Mesendoderm (in vitro differentiated cells): ENCODE measurements around the gene KDM4B.
A peak's percentile ranks its signal among the peaks of the same experiment; 100 is the strongest.

Experiments
- DNase-seq: peaks from one replicate; pipeline ENCODE4 v3.0.0; 2013
- H2AK5ac ChIP-seq: 2 replicates; pipeline ENCODE4 v1.6.1; 2013; ENCODE audit warnings: low read length, inconsistent platforms
- H2BK120ac ChIP-seq: 2 replicates; pipeline ENCODE4 v1.6.1; 2013; ENCODE audit warnings: low read depth, mild to moderate bottlenecking, low read length, moderate library complexity, mixed read lengths
- H2BK15ac ChIP-seq: replicated peaks from 2 replicates; pipeline ENCODE4 v1.6.1; 2013; ENCODE audit warnings: low read depth, mild to moderate bottlenecking, moderate library complexity
- H2BK5ac ChIP-seq: 2 replicates; pipeline ENCODE4 v1.6.1; 2013; ENCODE audit warnings: low read length, inconsistent platforms
- H3K18ac ChIP-seq: 2 replicates; pipeline ENCODE4 v1.6.1; 2013; ENCODE audit warnings: mild to moderate bottlenecking, low read length, mixed read lengths
- H3K23ac ChIP-seq: one replicate; pipeline ENCODE4 v1.6.1; 2013; ENCODE audit warnings: low read length
- H3K27ac ChIP-seq: 2 replicates; pipeline ENCODE4 v1.5.1; 2013; ENCODE audit warnings: low read depth, mild to moderate bottlenecking, inconsistent platforms, low read length, moderate library complexity
- H3K27me3 ChIP-seq: 2 replicates; pipeline ENCODE4 v1.6.1; 2013; ENCODE audit warnings: low read length, control low read depth, mild to moderate bottlenecking, inconsistent platforms; ENCODE audit not compliant: insufficient read depth, poor library complexity
- H3K36me3 ChIP-seq: 2 replicates; pipeline ENCODE4 v1.6.1; 2013; ENCODE audit warnings: low read length, inconsistent platforms; ENCODE audit not compliant: control insufficient read depth, insufficient read depth
- H3K4ac ChIP-seq: one replicate; pipeline ENCODE4 v1.6.1; 2013; ENCODE audit warnings: low read depth, mild to moderate bottlenecking, low read length, moderate library complexity
- H3K4me1 ChIP-seq: 2 replicates; pipeline ENCODE4 v1.6.1; 2013; ENCODE audit warnings: low read depth, low read length, inconsistent platforms; ENCODE audit not compliant: control insufficient read depth
- H3K4me2 ChIP-seq: 2 replicates; pipeline ENCODE4 v1.6.1; 2013; ENCODE audit warnings: low read length
- H3K4me3 ChIP-seq: 2 replicates; pipeline ENCODE4 v1.5.1; 2013; ENCODE audit warnings: mild to moderate bottlenecking, low read length
- H3K56ac ChIP-seq: one replicate; pipeline ENCODE4 v1.6.1; 2013; ENCODE audit warnings: low read length
- H3K79me1 ChIP-seq: 2 replicates; pipeline ENCODE4 v1.6.1; 2013; ENCODE audit warnings: low read length, inconsistent platforms
- H3K79me2 ChIP-seq: 2 replicates; pipeline ENCODE4 v1.6.1; 2013; ENCODE audit warnings: mild to moderate bottlenecking, low read length; ENCODE audit not compliant: control insufficient read depth, insufficient read depth
- H3K9ac ChIP-seq: 2 replicates; pipeline ENCODE4 v1.6.1; 2013; ENCODE audit warnings: low read length, inconsistent platforms
- H4K5ac ChIP-seq: one replicate; pipeline ENCODE4 v1.6.1; 2013; ENCODE audit warnings: low read length
- H4K8ac ChIP-seq: one replicate; pipeline ENCODE4 v1.6.1; 2013; ENCODE audit warnings: low read depth, mild to moderate bottlenecking, control low read depth, low read length, moderate library complexity
- WGBS: extraction: QIAGEN DNeasy Blood & Tissue Kit; methylation state at CpG from one replicate; pipeline ENCODE4 v1.1.7; 2013; ENCODE audit warnings: low lambda C conversion rate, missing lambda C conversion rate; ENCODE audit not compliant: insufficient coverage; ENCODE audit errors: extremely low coverage; 5-methylcytosine and 5-hydroxymethylcytosine counted together

Gene KDM4B

GRCh38 chr19:5121266-5122120, 152.6 kb downstream of the KDM4B start:
- no CpG with 5 or more reads among the region's 28 CpGs for WGBS
- peak overlapping the region; percentile 25 for H3K56ac ChIP-seq
- no peak for DNase-seq
- H3K18ac ChIP-seq, result no peak overlapping the region
- H2AK5ac ChIP-seq, result no peak overlapping the region
- no peak overlapping the region for H2BK120ac ChIP-seq
- H3K4me2 ChIP-seq, result no peak overlapping the region
- H2BK15ac ChIP-seq, result no peak overlapping the region
- no peaks in the 10 kb centered on the region for H3K27me3 ChIP-seq
- H3K79me1 ChIP-seq, result no peaks in the 10 kb centered on the region
- no peak overlapping the region for H3K27ac ChIP-seq
- no peak overlapping the region for H3K4me3 ChIP-seq
- H2BK5ac ChIP-seq, result no peak overlapping the region
- H3K23ac ChIP-seq, result no peak overlapping the region
- H3K4me1 ChIP-seq, result peaks cover 7% of the 10 kb centered on the region
- H3K9ac ChIP-seq, result no peak overlapping the region
- no peak overlapping the region for H4K5ac ChIP-seq
- no peaks in the 10 kb centered on the region for H3K36me3 ChIP-seq
- no peak overlapping the region for H4K8ac ChIP-seq
- no peaks in the 10 kb centered on the region for H3K79me2 ChIP-seq
- no peak overlapping the region for H3K4ac ChIP-seq

- H3K4ac ChIP-seq, result no peak overlapping the region
- H3K27me3 ChIP-seq, result no peaks in the 10 kb centered on the region
- no peak overlapping the region for H4K8ac ChIP-seq
- no peak overlapping the region for H3K9ac ChIP-seq
- H2BK5ac ChIP-seq, result no peak overlapping the region
- H3K18ac ChIP-seq, result no peak overlapping the region
- no peak overlapping the region for H3K23ac ChIP-seq
- H3K79me2 ChIP-seq, result no peaks in the 10 kb centered on the region
- H4K5ac ChIP-seq, result no peak overlapping the region
- H3K36me3 ChIP-seq, result no peaks in the 10 kb centered on the region
- H2AK5ac ChIP-seq, result no peak overlapping the region
- no peak overlapping the region for H2BK15ac ChIP-seq
- no peak overlapping the region for H2BK120ac ChIP-seq
- no peak overlapping the region for H3K4me2 ChIP-seq
- H3K4me1 ChIP-seq, result peaks cover 7% of the 10 kb centered on the region
- no peak for DNase-seq
- no peak overlapping the region for H3K27ac ChIP-seq
- no CpG with 5 or more reads among the region's 4 CpGs for WGBS
- no peaks in the 10 kb centered on the region for H3K79me1 ChIP-seq
- no peak overlapping the region for H3K4me3 ChIP-seq
- no peak overlapping the region for H3K56ac ChIP-seq
Observed at GRCh38 chr19:5122121-5122400, 153.1 kb downstream of the KDM4B start.

GRCh38 chr19:5122671-5123409, 153.9 kb downstream of the KDM4B start:
- H2BK5ac ChIP-seq, result no peak overlapping the region
- H3K4me3 ChIP-seq, result no peak overlapping the region
- no peak overlapping the region for H4K5ac ChIP-seq
- H3K4me2 ChIP-seq, result no peak overlapping the region
- no peak overlapping the region for H2BK15ac ChIP-seq
- no peak overlapping the region for H3K4ac ChIP-seq
- no peak overlapping the region for H2BK120ac ChIP-seq
- no peaks in the 10 kb centered on the region for H3K79me1 ChIP-seq
- H3K4me1 ChIP-seq, result peaks cover 7% of the 10 kb centered on the region
- no peak overlapping the region for H4K8ac ChIP-seq
- H3K56ac ChIP-seq, result no peak overlapping the region
- H3K18ac ChIP-seq, result no peak overlapping the region
- H2AK5ac ChIP-seq, result no peak overlapping the region
- no CpG with 5 or more reads among the region's 30 CpGs for WGBS
- no peak overlapping the region for H3K23ac ChIP-seq
- no peak overlapping the region for H3K9ac ChIP-seq
- no peak overlapping the region for H3K27ac ChIP-seq
- no peaks in the 10 kb centered on the region for H3K79me2 ChIP-seq
- no peak for DNase-seq
- no peaks in the 10 kb centered on the region for H3K36me3 ChIP-seq
- H3K27me3 ChIP-seq, result no peaks in the 10 kb centered on the region

GRCh38 chr19:5123646-5124045, 154.7 kb downstream of the KDM4B start:
- DNase-seq, result peak; percentile 53
- Histone ChIP-seq H3K4me3 (no peak overlapping the region), H4K8ac (no peak overlapping the region), H2BK120ac (no peak overlapping the region), H3K27me3 (no peaks in the 10 kb centered on the region), H3K27ac (no peak overlapping the region), H3K9ac (no peak overlapping the region), H3K79me2 (no peaks in the 10 kb centered on the region), H2BK15ac (no peak overlapping the region), H3K4ac (peak overlapping the region; percentile 21), H3K23ac (no peak overlapping the region), H3K4me2 (no peak overlapping the region), H3K56ac (peak overlapping the region; percentile 53), H3K79me1 (no peaks in the 10 kb centered on the region), H3K36me3 (no peaks in the 10 kb centered on the region), H3K4me1 (peaks cover 7% of the 10 kb centered on the region), H3K18ac (peak overlapping the region; percentile 31), H2AK5ac (no peak overlapping the region), H2BK5ac (no peak overlapping the region), H4K5ac (no peak overlapping the region)
- no CpG with 5 or more reads among the region's 11 CpGs for WGBS

GRCh38 chr19:5124111-5124855, 155.4 kb downstream of the KDM4B start:
- Histone ChIP-seq H2AK5ac (no peak overlapping the region), H3K4me3 (no peak overlapping the region), H3K79me2 (no peaks in the 10 kb centered on the region), H3K4me1 (peaks cover 7% of the 10 kb centered on the region), H2BK15ac (no peak overlapping the region), H3K4ac (peak overlapping the region; percentile 21), H3K4me2 (no peak overlapping the region), H3K18ac (peak overlapping the region; percentile 31), H3K27ac (no peak overlapping the region), H3K9ac (no peak overlapping the region), H2BK5ac (no peak overlapping the region), H3K27me3 (no peaks in the 10 kb centered on the region), H3K36me3 (no peaks in the 10 kb centered on the region), H4K5ac (no peak overlapping the region), H4K8ac (no peak overlapping the region), H3K56ac (no peak overlapping the region), H3K23ac (no peak overlapping the region), H3K79me1 (no peaks in the 10 kb centered on the region), H2BK120ac (peak overlapping the region; percentile 23)
- no CpG with 5 or more reads among the region's 21 CpGs for WGBS
- no peak for DNase-seq
